ENCODE results near the gene BCAS3. TPM values are rescaled to one million over a fixed set of nuclear protein-coding genes. Genes with fewer than 3 reads are reported as not detected.
"Not testable (repeated sequence)": the region's sequence is repeated elsewhere in the genome, so short reads cannot be mapped to it uniquely, and the experiment has no call there.

The BCAS3 gene
- total RNA-seq, 1 donor from 2014 or later, result 15.6 TPM

DNA sequence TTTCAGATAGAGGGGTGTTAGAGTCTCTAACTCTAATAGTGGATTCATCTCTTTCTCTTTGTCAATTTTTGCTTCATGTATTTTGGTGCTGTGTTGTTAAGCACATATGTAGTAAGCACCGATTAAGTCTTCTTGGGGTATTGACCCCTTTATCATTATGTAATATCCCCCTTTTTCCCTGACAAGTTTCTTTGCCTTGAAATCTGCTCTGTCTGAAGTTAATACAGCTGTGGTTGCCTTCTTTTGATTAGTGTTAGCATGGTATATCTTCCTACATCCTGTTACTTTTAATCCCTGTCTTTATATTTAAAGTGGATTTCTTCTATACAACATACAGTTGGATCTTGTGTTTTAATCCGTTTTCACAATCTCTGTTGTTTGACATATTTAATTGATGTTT is 60.6 kb downstream of the BCAS3 start:
- intact Hi-C loops (cut with DNase I), result no loop called here
- ATAC-seq (ENCODE audit: poor library complexity), result no peak
- DNase-seq, result no peak

DNA sequence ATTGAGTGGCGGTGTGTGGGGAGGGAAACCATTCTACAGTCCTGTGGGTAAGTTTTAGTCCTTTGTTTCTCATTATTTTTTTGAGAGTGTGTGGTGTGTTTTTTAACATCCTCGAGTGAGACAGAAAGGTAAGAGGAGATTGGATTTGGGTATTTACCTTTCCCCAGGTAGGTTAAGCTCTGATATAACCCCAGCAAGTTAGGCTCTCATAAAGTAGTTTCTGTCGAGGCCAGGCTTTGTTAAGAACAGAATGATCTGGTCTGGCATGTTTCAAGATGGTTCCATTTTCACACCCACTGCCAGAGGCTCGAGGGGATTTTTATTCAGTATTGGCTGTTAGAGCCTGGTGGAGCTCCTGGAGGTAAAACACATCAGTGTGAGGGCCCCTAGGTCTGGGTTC is 62.9 kb downstream of the BCAS3 start:
- no peak for ATAC-seq (ENCODE audit: poor library complexity)

DNA sequence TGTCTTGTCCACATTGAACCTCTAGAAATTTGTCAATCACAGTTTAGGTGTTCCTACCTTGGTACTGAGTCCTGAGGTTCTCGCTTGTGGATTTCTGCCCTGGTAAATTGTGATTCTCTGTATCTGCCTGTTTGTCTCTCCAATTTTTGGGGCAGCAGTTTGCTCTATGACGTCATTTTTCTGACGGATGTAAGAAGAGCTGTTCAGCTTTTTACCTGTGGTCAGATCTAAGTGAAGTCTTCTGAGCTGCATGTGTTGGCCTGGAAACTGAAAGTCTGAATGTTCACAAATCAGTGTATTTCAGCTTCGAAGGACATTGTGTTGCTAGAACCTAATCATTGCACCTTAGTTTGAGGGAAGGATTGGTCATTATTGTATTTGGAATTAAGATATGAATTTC is 63.4 kb downstream of the BCAS3 start:
- intact Hi-C loops (cut with DNase I), result no loop called here
- no peak for ATAC-seq (ENCODE audit: poor library complexity)
- DNase-seq, result no peak

More for the DNA sequence above, 62.9 kb downstream of the BCAS3 start:
- no peak for DNase-seq
- intact Hi-C loops (cut with DNase I), result no loop called here

DNA sequence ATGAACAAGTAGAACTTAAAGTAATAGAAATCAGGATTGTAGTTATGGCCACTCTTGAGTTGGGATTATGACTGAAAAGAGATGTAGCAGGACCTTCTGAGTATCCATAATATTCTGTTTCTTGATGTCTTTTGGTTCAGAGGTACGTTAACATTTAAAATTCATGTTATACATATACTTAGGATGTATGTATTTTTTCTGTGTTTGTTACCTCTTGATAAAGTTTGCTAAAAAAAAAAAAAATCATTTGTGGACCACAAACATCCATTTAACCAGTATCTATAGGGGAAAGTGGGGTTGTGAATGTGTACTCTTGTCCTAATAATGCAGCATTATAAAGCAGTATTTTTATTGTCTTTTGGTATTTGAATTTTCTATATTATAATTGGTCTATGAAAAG is 65.6 kb downstream of the BCAS3 start:
- ATAC-seq (ENCODE audit: poor library complexity) (no peak), DNase-seq (no peak)
- intact Hi-C loops (cut with DNase I), result no loop called here

DNA sequence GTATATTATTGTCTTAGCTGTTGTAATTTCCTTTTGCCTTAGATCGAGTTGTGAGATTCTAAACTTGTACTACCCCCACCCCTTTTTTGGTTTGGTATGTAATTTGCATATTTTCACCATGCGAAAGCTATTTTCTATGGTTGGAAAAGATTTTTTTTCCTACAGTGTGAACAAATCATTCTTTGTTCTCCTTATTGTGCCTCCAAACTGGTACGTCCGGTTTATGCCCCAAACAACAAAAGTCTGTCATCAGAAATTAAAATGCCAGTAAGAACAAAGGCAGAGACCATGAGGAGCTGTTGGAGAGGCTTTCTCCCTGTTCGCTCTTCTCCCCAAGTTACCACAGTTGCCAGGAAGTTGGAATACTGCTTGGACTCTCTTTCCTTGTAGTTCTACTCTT is 66.1 kb downstream of the BCAS3 start:
- intact Hi-C loops (cut with DNase I), result no loop called here
- DNase-seq (no peak), ATAC-seq (ENCODE audit: poor library complexity) (no peak)

DNA sequence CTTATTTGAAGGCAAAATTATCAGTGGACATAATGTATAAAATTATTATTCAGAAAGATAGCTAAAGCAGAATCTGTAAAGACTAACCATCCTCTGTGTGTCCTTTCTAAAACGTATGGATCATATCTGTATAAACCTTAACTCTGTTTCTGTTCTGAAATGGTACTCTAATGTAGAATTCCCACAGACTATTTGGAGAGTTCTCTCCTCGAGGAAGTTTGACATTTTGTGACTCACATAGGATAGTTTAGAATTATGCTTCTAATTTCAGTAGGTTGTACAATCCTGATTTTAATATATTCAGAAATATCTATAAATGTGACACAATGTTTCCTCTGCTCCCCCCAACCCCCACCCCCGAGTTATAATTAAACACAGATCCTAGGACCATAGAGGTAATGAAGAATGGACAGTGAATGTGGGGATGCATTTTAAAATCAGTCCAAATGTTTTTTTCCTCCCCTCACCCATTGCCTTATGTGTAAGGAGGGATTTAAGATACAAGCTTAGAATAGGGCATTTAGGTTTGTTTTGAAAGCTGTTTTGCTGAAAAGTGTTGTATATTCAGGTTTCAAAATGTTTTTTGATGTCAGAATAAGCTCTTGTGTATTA is 66.8 kb downstream of the BCAS3 start:
- intact Hi-C loops (cut with DNase I), result no loop called here
- no peak for DNase-seq
- ATAC-seq (ENCODE audit: poor library complexity), result no peak

DNA sequence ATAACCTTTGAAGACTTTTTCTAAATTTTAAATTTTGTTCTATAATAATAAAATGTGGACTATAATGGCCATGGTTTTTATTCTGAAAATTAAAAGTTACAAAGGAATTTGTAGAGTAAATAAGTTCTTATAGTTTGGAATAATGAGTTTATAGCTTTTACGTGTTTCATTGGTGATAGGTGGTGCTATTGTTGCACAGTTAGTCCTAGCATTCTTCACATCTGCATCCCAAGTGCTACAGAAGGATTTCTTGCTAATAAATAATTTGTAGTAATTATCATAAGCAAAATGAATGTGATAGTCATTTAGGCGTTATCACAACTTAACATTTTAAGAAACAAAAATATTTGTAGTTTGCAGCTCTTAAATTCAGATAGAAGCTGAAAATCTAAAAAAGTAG is 67.9 kb downstream of the BCAS3 start:
- ATAC-seq (ENCODE audit: poor library complexity) (no peak), DNase-seq (no peak)
- intact Hi-C loops (cut with DNase I), result no loop called here

DNA sequence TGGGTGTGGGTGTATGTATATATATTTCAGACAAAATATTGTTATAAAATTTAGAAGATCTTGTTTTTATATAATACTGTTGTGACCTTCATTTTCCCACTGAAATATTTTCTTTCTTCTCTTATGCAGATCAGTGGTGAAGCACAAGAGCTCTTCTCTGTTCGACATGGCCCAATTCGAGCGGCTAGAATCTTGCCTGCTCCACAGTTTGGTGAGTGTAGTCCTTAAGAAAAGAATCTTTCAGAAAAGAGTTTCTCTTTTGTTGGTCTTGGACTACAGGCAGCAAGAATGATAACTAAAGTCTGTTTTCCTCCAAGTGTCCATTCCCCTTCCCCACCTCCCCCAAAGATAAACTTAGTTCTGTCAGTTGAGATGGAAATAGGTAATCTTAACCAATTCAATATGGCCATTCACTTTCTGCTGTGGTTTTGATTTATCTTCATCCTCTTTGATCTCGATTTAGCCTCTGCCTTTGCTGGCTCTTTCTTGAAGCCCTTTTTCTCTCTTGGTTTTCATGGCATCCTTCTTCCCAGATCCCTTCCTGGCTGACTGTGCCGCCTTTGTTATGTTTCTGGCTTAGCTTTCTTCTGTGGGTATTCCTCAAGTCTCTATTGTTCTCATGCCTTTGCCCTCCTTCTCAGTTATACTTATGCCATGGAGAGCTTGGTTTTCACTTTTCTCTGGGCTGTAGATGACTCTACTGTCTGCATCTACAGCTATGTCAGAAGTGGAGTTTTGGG is 69.6 kb downstream of the BCAS3 start:
- no peak for ATAC-seq (ENCODE audit: poor library complexity)
- intact Hi-C loops (cut with DNase I), result no loop called here

DNA sequence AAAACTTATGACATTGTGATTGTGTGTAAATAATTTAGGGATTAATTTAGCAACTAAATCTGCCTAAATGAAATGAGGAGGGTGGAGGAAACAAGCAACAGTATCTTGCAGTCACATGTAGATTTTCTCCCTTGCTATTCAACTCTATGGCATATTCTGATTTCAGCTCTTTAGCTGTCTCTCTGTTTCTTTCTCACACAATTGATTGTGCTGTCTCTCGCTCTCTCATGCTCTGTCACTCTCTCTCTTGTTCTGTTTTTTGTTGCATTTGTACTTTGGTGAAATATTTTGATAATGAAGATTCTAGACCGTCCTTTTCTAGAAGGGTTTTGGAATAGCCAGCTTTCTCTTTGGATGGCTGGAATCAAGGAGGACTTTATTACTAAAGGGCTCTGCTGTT is 70.6 kb downstream of the BCAS3 start:
- ATAC-seq (ENCODE audit: poor library complexity), result no peak
- intact Hi-C loops (cut with DNase I), result no loop called here
- DNase-seq, result no peak

More for the DNA sequence above, 69.6 kb downstream of the BCAS3 start:
- no peak for DNase-seq

DNA sequence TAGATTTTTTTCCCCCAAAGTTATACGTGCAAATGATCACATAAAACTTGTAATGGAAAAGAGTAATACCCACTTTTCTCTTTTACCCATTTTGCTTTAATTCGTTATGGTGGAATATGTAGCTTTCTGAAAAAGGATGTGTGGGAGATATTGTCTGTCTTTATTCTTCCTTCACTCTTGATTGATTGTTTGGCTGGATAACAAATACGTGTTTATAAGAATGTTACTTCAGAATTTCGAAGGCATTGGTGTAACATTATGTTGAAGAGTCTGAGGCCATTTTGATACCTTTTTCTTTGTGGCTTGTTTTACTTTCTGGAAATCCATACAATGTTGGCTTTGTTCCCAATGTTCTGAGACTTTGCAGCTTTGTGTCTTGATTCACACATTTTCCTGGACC is 71.4 kb downstream of the BCAS3 start:
- ATAC-seq (ENCODE audit: poor library complexity), result no peak
- no peak for DNase-seq
- intact Hi-C loops (cut with DNase I), result no loop called here

DNA sequence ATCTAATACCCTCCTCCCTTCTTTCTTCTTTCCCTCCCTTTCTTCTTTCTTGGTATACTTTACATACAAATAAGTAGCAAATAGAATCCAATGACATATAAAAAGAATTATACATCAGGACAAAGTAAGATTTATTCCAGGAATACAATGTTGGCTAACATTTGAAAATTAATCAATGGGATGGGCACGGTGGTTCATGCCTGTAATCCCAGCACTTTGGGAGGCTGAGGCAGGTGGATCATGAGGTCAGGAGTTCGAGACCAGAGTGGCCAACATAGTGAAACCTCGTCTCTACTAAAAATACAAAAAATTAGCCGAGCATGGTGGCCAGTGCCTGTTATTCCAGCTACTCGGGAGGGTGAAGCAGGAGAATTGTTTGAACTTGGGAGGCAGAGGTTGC is 72.1 kb downstream of the BCAS3 start:
- DNase-seq, result no peak
- no peak for ATAC-seq (ENCODE audit: poor library complexity)
- intact Hi-C loops (cut with DNase I), result no loop called here

DNA sequence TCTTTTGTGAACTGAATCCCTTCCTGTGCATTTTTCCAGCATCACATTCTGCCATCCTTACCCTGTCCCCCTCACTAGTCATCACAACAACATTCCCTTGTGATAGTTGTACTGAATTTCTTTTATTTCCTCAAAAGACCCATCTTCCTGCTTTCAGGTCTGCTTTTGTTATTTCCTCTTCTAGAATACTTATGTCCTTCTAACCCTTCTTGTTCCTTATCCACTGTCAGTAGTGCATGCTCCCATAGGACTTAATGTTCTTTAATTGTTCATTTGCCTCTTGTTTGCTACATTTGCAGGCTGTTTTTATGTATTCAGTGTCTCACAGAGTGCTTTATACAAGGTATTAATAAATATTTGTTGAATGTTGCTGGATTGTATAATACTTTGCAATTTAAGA is 73.0 kb downstream of the BCAS3 start:
- intact Hi-C loops (cut with DNase I), result no loop called here
- no peak for ATAC-seq (ENCODE audit: poor library complexity)

DNA sequence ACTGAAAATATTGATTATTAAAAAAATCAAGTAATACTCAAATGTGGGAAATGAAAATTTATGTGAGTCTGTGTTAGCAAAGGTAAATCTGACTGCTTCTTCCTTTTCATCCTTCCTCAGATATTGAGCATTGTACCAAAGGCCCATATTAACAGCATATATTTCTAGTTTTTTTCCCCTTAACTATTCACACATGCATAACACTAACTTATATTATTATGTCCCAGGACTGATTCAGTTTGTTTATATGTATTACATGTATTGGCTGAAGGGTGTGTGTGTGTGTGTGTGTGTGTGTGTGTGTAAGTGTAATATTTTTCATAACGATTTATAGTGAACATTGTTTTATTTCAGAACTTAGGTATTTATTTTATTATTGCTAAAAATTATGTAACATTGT is 74.2 kb downstream of the BCAS3 start:
- no peak for ATAC-seq (ENCODE audit: poor library complexity)
- intact Hi-C loops (cut with DNase I), result no loop called here

More for the DNA sequence above, 73.0 kb downstream of the BCAS3 start:
- DNase-seq, result no peak

DNA sequence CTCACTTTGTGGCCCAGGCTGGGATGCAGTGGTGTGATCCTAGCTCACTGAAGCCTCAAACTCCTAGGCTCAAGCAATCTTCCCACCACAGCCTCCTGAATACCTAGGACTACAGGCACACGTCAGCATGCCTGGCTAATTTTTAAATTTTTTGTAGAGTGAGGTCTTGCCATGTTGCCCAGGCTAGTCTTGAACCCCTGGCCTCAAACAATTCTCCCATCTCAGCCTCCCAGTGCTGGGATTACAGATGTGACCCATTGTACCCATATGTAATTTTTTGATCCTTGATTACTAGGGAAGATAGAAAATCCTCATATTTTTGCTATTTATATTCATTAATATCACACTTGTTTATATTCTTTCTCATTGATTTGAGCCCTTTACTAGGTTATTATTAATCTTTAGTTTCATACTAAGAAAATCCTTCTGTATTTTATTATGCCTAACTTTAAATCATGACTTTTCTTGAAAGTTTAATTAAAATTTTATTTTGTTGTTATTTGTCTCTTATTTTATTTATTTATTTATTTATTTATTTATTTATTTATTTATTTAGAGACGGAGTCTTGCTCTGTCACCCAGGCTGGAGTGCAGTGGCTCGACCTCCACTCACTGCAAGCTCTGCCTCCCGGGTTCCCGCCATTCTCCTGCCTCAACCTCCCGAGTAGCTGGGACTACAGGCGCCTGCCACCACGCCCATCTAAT is 75.4 kb downstream of the BCAS3 start:
- intact Hi-C loops (cut with DNase I), result no loop called here
- DNase-seq (no peak), ATAC-seq (ENCODE audit: poor library complexity) (no peak)

More for the DNA sequence above, 74.2 kb downstream of the BCAS3 start:
- DNase-seq, result no peak

DNA sequence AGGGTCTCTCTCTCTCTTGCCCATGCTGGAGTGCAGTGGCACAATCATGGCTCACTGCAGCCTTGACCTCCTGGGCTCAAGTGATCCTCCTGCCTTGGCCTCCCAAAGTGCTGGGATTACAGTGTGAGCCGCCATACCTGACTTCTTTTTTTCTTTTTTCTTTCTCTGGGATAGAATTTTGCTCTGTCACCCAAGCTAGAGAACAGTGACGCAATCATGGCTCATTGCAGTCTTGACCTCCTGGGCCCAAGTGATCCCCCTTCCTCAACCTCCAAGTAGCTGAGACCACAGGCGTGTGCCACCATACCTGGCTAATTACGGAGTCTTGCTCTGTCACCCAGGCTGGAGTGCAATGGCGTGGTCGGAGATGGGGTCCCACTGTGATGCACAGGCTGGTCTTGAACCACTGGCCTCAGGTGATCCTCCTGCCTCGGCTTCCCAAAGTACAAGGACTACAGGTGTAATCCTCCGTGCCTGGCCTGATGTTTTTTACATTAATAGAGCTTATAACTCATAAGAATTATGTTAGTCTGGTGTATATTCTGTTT is 76.5 kb downstream of the BCAS3 start:
- intact Hi-C loops (cut with DNase I), result no loop called here
- no peak for ATAC-seq (ENCODE audit: poor library complexity)
- DNase-seq, result no peak

DNA sequence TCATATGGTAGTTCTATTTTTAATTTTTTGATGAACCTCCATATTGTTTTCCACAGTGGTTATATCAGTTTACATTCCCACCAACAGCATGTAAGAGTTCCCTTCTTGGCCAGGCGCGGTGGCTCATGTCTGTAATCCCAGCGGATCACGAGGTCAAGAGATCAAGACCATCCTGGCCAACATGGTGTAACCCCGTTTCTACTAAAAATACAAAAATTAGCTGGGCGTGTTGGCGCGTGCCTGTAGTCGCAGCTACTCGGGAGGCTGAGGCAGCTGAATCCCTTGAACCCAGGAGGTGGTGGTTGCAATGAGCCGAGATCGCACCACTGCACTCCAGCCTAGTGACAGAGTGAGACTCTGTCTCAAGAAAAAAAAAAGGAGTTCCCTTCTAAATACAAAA is 79.1 kb downstream of the BCAS3 start:
- intact Hi-C loops (cut with DNase I); ATAC-seq (ENCODE audit: poor library complexity); DNase-seq: not testable (repeated sequence)

DNA sequence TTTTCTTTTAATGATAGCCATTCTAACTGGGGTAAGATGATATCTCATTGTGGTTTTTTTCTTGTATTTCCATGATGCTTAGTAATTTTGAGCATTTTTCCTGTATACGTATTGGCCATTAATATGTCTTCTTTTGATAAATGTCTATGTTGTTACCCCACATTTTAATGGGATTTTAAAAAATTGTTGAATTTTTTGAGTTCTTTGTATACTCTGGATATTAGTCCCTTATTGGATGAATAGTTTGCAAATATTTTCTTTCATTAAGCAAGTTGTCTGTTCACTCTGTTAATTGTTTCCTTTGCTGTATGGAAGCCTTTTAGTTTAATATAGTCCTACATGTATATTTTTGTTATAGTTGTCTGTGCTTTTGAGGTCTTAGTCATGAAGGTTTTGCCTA is 79.8 kb downstream of the BCAS3 start:
- intact Hi-C loops (cut with DNase I), result no loop called here
- no peak for DNase-seq
- ATAC-seq (ENCODE audit: poor library complexity), result no peak

DNA sequence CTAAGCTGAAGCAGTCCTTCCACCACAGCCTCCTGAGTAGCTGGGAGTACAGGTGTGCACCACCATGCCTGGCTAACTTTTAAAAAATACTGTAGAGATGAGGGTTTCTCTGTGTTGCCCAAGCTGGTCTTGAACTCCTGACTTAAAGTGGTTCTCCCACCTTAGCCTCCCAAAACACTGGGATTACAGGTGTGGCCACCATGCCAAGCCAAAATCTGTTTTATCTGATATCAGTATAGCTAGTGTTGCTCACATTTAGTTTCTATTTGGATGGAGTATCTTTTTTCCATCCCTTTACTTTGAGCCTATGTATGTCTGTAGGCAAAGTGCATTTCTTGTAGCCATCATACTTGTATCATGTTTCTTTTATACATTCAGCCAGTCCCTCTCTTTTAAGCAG is 82.1 kb downstream of the BCAS3 start:
- DNase-seq, result no peak
- no peak for ATAC-seq (ENCODE audit: poor library complexity)
- intact Hi-C loops (cut with DNase I), result no loop called here

DNA sequence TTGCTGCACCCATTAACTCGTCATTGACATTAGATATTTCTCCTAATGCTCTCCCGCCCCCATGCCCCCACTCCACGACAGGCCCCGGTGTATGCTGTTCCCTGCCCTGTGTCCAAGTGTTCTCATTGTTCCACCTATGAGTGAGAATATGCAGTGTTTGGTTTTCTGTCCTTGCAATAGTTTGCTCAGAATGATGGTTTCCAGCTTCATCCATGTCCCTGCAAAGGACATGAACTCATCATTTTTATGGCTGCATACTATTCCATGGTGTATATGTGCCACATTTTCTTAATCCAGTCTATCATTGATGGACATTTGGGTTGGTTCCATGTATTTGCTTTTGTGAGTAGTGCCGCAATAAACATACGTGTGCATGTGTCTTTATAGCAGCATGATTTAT is 83.7 kb downstream of the BCAS3 start:
- intact Hi-C loops (cut with DNase I); DNase-seq; ATAC-seq (ENCODE audit: poor library complexity): not testable (repeated sequence)

DNA sequence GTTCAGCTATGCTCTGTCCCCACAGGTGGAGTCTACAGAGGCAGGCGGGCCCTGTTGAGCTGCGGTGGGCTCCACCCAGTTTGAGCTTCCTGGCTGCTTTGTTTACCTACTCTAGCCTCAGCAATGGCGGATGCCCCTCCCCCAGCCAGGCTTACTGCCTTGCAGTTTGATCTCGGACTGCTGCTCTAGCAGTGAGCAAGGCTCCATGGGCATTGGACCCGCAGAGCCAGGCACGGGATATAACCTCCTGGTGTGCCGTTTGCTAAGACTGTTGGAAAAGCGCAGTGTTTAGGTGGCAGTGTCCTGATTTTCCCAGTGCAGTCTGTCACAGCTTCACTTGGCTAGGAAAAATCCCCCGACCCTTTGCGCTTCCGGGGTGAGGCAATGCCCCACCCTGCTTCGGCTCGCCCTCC is 89.1 kb downstream of the BCAS3 start:
- intact Hi-C loops (cut with DNase I), result no loop called here
- ATAC-seq (ENCODE audit: poor library complexity) (no peak), DNase-seq (no peak)
